Stimulated activated CD4-positive, alpha-beta T cell treated with anti-CD3 and anti-CD28 coated beads, Interleukin-12 subunit alpha, Interleukin-12 subunit beta, amount 100 ng/mL, for 24 hours (primary cell): ENCODE results near the gene HCRTR2.

Source experiments
- DNase-seq, 2 experiments: peaks; one replicate each; pipeline ENCODE4 v3.0.0-alpha.2; 2020; ENCODE audit warnings: low read depth in 2 of 2

HCRTR2 gene

DNA sequence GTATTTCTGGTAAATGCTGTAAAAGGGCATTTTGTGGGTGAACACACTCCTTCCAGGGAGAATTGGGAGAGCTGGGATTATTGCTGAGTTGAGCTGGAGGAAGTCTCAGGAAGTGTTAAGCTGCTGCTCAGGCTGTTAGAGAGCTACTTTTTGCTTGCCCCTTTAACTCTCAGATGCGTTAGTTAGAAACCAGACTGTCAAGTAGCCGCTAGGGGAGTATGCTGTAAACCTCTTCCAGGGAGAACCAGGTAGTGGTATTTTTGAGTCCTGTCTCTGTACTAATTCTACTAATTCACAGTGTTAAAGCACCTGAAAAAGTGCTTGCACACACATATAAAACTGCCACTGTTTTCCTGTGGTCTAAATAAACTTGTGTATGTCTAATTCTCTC, 146.4 kb downstream of the HCRTR2 start:
- DNase-seq: no peak

GRCh38 chr6:55327169-55327568, 152.9 kb downstream of the HCRTR2 start, which contains the start of gene GFRAL:
GFRAL (plus strand) TSS chr6:55327469; CDS start chr6:55327555, 86 bp downstream.
- no peak for DNase-seq
